ENCODE measurements around the gene COMTD1. TPM values are rescaled to one million over a fixed set of nuclear protein-coding genes. Genes with fewer than 3 reads are reported as not detected.
"Not testable (repeated sequence)": the region's sequence is repeated elsewhere in the genome, so short reads cannot be mapped to it uniquely, and the experiment has no call there.

COMTD1 gene
- total RNA-seq, 2 donors from 2014 or later, result 9.6 to 14.4 TPM

GRCh38 chr10:75207857-75208144, 28.0 kb downstream of the COMTD1 start:
- 73% methylated on average over 1 of the region's 1 CpG; no CpG with 5 or more reads in 1 of the 2 experiments for WGBS, 2 experiments (ENCODE audit: insufficient coverage in 1 of 2, insufficient read length in 1 of 2)
- no peaks in the 10 kb centered on the region for H3K9me3 Mint-ChIP-seq
- Histone ChIP-seq H3K9ac (ENCODE audit: extremely low read depth, low read length, poor library complexity, severe bottlenecking) (peak overlapping the region; percentile 1), H3K27ac (ENCODE audit: low read depth, low read length) (no peak overlapping the region), H3K36me3 (ENCODE audit: control insufficient read depth, insufficient read depth, low read length) (peaks cover 14% of the 10 kb centered on the region), H3K9me3 (ENCODE audit: control insufficient read depth, low read length) (no peaks in the 10 kb centered on the region), H3K4me1 (ENCODE audit: control insufficient read depth, insufficient read depth, low read length) (peaks cover 17% of the 10 kb centered on the region), H3K27me3 (ENCODE audit: control insufficient read depth, insufficient read depth, low read length, poor library complexity, severe bottlenecking) (no peaks in the 10 kb centered on the region), H3K4me3 (ENCODE audit: low read length) (peak overlapping the region; percentile 33)
- peak overlapping the region; percentile 18 for H3K4me3 Mint-ChIP-seq
- H3K27me3 Mint-ChIP-seq (ENCODE audit: insufficient read depth), result no peaks in the 10 kb centered on the region
- peak overlapping the region; percentile 87 for H3K27ac Mint-ChIP-seq
- peaks cover 16% of the 10 kb centered on the region for H3K36me3 Mint-ChIP-seq (ENCODE audit: low read depth)
- peaks cover 51% of the 10 kb centered on the region for H3K4me1 Mint-ChIP-seq
- no peak for TF ChIP-seq CTCF (conservative IDR thresholded peaks at IDR 0.05)
- no peak for DNase-seq

GRCh38 chr10:75207079-75207856, 28.5 kb downstream of the COMTD1 start:
- peak overlapping the region; percentile 18 for H3K4me3 Mint-ChIP-seq
- H3K27ac ChIP-seq (ENCODE audit: low read depth, low read length), result no peak overlapping the region
- DNase-seq, result peak; percentile 79
- H3K4me1 Mint-ChIP-seq, result peaks cover 46% of the 10 kb centered on the region
- no peaks in the 10 kb centered on the region for H3K9me3 ChIP-seq (ENCODE audit: control insufficient read depth, low read length)
- H3K4me3 ChIP-seq (ENCODE audit: low read length), result peak overlapping the region; percentile 33
- H3K9me3 Mint-ChIP-seq, result no peaks in the 10 kb centered on the region
- peak overlapping the region; percentile 1 for H3K9ac ChIP-seq (ENCODE audit: extremely low read depth, low read length, poor library complexity, severe bottlenecking)
- H3K27ac Mint-ChIP-seq, result peak overlapping the region; percentile 87
- no peaks in the 10 kb centered on the region for H3K27me3 Mint-ChIP-seq (ENCODE audit: insufficient read depth)
- H3K36me3 ChIP-seq (ENCODE audit: control insufficient read depth, insufficient read depth, low read length), result peaks cover 8% of the 10 kb centered on the region
- TF ChIP-seq CTCF (conservative IDR thresholded peaks at IDR 0.05), result no peak
- H3K27me3 ChIP-seq (ENCODE audit: control insufficient read depth, insufficient read depth, low read length, poor library complexity, severe bottlenecking), result no peaks in the 10 kb centered on the region
- H3K4me1 ChIP-seq (ENCODE audit: control insufficient read depth, insufficient read depth, low read length), result peaks cover 17% of the 10 kb centered on the region
- WGBS, 2 experiments (ENCODE audit: insufficient coverage in 1 of 2, insufficient read length in 1 of 2), result 32 to 52% methylated on average over 12 to 13 of the region's 13 CpGs
- H3K36me3 Mint-ChIP-seq (ENCODE audit: low read depth), result peaks cover 10% of the 10 kb centered on the region

- not testable (repeated sequence) for H3K27me3 Mint-ChIP-seq (ENCODE audit: insufficient read depth)
These were observed 29.1 kb downstream of the COMTD1 start for GRCh38 chr10:75206638-75207037.

More at GRCh38 chr10:75206638-75207037, 29.1 kb downstream of the COMTD1 start:
- DNase-seq, result peak; percentile 52
- peaks cover 17% of the 10 kb centered on the region for H3K4me1 ChIP-seq (ENCODE audit: control insufficient read depth, insufficient read depth, low read length)
- not testable (repeated sequence) for H3K4me3 ChIP-seq (ENCODE audit: low read length); H3K27me3 ChIP-seq (ENCODE audit: control insufficient read depth, insufficient read depth, low read length, poor library complexity, severe bottlenecking); H3K9me3 Mint-ChIP-seq; H3K27ac ChIP-seq (ENCODE audit: low read depth, low read length); H3K9ac ChIP-seq (ENCODE audit: extremely low read depth, low read length, poor library complexity, severe bottlenecking); H3K36me3 ChIP-seq (ENCODE audit: control insufficient read depth, insufficient read depth, low read length); H3K9me3 ChIP-seq (ENCODE audit: control insufficient read depth, low read length); H3K36me3 Mint-ChIP-seq (ENCODE audit: low read depth)
- H3K27ac Mint-ChIP-seq, result peak overlapping the region; percentile 87
- peak overlapping the region; percentile 5 for H3K4me3 Mint-ChIP-seq
- WGBS, 2 experiments (ENCODE audit: insufficient coverage in 1 of 2, insufficient read length in 1 of 2), result 81 to 86% methylated on average over 10 to 14 of the region's 14 CpGs
- peaks cover 40% of the 10 kb centered on the region for H3K4me1 Mint-ChIP-seq
